Fibroblast of the conjunctiva (primary cell): ENCODE data around the gene MDK.

Experiments used
- DNase-seq: peaks from one replicate; pipeline ENCODE4 v3.0.0-alpha.2; 2010; ENCODE audit warnings: low read depth

MDK gene

GRCh38 chr11:46381048-46381818, at the start of gene MDK:
Gene MDK (plus strand): TSS chr11:46381669. CDS start chr11:46382058, 389 bp downstream.
- DNase-seq = no peak

DNA sequence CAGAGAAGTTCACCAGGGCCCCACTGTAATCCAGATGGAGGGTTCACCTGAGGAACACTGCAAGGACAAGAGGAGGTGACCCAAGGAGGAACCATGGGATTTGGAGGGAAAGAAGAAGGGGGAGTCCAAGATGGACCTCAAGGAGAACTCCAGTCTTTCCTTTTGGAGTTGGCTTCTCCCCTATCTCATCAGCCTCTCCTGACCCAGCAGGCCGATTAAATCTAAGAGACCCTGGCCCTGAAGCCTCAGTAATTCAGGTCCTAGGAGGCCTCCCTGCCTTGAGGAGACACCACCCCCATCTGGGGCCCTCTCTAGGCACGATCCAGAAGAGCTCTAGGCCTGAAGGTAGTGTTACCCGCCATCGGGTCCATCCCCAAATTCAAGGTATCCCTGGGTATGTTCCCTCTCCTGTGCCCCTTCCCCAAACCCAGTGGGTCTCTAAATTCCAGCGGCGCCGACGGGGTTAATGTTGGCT, 49.3 kb upstream of the MDK start:
- DNase-seq = no peak

DNA sequence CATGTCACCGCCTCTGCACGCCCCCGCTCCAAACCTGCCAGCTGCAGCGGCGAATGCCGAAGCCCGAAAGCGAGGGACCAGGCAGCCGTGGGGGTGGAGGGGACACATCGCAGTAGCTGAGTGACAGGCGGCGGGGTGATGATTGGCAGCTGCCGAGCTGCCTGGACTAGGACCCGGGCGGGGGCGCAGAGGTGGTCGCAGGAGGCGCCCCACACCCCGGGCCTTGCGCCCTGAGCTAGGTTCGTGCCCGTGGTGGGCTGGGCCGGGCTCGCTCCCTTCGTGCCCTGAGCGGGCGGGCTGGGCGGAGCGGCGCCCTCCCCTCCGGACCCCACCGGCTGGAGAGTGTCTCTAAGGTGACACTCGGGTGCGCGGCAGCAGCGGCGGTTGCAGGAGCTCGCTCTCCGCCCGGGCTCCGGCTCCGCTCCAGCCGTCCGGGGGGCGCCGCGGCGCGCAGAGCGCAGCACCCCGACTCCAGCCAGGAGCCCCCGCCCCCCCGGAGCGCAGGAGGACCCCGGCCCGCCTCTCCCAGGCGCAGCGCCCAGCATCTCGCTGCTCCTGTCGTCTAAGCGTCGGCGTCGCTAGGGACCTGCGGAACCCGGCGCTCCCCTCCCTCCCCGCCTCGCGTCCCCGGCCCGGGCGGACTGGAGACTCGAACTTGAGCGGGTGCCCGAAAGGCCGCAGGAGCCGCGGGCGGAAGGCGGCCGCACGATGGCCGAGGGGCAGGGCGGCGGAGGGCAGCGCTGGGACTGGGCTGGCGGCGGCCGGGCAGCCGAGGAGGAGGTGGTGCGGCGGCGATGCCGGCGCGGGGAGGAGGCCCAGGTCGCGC, 48.7 kb upstream of the MDK start:
- DNase-seq = no peak

DNA sequence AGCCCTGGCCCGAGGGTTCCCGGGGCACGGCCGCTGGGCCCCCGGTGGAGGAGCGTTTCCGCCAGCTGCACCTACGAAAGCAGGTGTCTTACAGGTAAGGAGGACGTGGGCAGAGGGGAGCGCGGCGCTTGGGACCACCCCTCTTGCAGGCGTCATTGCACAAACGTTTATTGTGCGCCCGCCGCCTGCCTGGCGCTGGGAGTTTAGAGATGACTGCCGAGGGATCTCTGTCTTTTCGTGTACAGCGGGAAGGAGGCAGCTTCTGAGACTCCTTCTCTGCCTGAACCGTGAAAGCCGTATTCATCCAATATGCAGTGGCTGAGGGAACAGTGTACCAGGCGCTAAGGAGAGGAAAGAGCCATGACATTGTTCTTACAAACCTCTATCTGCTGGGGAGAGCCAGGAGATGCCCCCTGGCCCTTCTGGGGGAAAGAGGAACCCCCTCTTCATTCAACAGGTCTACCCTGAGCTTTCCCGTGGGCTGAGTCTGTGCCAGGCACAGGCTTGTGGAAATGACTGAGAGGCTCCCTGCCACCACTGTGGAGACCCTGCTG, 48.0 kb upstream of the MDK start:
- DNase-seq = no peak

DNA sequence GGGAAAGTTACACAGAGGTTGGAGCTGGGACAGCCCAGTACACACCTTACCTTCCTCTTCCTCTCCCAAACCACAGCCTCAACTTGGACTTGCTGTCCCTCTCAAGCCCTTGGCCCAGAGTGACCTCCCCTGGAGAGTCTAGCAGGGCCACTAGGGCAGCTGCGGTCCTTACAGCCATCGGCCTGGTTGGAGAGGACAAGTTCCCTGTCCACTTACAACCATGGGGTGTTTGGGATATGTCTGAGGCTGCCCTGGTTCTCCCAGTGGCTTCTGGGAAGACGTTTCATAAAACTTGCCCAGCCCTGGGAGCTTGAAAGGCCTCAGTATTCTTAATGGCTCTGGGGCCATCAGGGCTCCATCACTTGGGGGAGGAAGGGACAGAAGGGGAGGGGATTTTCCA, 47.3 kb upstream of the MDK start:
- DNase-seq = no peak

DNA sequence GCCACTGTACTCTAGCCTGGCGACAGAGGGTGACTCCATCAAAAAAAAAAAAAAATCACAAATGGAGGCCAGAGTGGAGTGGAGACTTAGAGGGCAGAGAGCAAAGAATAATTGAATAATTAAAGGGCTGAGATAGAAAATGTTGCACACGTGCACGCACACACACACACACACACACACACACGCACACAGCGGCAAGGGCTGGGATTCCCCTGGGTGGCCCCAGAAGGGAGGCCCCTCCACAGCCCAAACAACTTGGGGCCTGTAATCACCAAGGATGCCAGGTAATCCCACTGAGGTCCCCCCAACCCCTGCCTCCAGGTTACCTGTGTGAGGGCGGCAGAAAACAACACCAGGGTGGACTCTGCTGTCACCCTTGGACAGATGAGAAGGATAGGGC, 46.2 kb upstream of the MDK start:
- DNase-seq = no peak

DNA sequence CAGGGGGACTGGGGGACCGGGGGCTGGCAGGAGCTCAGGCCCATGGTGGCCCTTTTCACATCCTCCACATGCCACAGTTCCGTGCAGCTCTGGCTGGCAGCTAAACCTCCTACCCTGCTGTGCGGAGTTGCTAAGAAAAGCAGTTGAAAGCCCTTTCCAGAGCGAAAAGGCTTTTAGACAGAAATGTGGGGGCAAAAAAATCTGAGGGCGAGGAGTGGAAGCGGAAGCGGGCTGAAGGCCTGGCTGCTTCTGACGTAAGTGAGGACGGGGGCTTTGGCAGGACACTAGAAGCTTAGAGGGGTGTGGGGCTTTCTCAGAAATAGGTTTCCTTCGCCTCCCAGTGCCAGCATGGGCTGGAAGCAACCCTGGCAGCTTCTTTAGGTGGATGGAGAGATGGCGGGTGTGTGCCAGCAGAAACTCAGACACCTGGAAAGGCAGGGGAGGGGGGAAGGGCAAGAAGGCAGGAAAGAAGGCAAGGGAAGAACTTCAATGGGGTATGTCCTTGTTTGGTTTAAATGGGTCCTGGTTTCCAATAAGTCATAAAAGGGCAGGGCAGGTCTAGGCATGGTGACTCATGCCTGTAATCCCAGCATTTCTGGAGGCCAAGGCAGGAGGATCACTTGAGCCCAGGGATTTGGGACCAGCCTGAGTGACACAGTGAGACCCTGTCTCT, 45.4 kb upstream of the MDK start:
- DNase-seq = no peak

- DNase-seq = no peak
Measured at GRCh38 chr11:46336563-46337180, 44.8 kb upstream of the MDK start.

- DNase-seq = no peak
Measured at GRCh38 chr11:46337626-46338345, 43.7 kb upstream of the MDK start.

DNA sequence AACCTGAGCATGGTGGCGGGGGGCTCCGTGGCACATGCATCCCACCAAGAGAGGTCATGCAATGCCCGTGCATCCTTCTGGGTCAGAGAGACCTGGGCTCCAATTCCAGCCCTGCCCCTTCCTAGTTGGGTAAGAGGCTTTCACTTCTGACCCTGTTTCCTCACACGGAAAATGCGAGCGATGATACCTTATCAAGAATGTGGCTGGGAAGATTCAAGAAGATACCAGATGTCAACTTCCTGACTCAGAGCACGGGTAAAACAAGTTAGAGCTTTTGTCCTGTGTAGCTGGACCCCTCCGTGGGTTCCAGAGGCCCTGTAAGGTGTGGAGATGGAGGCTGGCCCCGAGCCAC, 42.9 kb upstream of the MDK start:
- no peak for DNase-seq

DNA sequence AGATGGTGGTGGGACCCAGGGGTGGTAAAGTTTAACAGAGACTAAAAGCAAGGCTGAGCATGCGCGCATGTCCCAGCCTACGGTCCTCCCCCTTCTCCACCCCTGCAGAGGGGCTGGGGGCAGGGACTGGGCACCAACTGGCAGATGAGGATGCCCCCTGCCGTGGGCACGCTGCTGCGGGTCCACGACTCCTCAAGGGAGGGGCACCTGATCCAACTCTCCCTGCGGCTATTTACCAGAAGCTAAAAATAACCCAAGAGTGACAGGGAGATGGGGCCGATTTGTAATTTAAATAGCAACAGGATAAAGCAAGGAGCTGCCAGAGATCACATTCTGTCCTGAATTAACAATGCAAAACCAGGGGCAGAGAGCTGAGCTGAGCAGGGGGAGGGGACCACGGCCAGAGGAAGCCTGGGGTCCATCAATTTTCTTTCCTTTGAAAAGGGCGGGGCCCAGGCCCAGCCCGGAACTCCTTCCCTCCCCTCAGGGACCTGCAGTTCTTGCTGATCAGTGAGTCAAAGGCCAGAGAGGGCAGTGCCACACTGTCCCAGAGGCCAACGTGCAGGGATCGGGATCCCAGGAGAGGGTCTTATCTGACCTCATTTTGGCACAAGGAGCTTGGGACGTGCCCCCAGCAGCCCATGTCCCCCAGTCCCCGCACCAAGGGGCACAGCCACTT, 42.3 kb upstream of the MDK start:
- DNase-seq = no peak

- DNase-seq = no peak
Measured at GRCh38 chr11:46339816-46340215, 41.7 kb upstream of the MDK start.

GRCh38 chr11:46341454-46341853, 40.0 kb upstream of the MDK start:
- no peak for DNase-seq

DNA sequence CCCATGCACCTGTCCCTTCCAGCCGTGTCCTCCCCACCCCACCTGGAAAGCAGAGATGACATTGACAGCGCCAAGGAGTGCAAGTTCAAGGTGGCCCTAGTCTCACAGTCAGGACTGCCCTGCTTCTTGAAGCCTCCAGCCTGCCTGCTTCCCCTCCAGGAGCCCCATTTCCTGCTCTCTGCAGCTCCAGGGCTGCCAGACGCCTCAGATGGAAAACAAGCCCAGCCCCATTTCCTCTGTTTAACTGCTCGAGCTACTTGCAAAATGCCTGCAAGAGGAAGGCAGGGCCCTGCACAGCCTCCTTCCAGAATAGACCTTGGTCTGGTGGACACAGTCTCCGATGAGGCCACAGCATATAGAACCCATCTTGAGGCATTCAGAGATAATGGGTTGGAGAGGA, 39.2 kb upstream of the MDK start:
- no peak for DNase-seq

GRCh38 chr11:46343520-46343919, 37.9 kb upstream of the MDK start:
- DNase-seq = no peak

DNA sequence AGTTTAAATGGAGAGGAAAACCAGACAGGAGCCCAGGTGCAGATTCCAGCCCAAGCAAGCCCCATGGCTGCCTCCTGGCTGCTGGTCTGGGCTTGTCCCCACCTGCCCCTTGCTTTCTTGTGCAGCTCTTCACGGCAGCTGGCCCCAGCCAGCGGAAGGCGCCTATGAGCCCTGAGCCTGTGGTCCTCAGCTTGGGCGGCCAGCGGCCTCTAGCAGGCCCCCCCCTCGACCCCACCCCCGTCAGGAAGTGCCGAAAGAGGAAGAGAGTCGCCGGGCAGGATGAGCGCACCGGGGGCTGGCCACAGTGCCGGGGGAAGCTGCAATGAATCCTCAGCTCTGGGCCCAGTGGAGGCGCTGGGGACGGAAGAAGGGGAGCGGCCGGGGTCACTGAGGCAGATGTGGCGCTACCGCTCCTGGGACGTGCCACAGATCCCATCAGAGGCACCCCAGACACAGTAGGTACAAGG, 36.3 kb upstream of the MDK start:
- DNase-seq = no peak

DNA sequence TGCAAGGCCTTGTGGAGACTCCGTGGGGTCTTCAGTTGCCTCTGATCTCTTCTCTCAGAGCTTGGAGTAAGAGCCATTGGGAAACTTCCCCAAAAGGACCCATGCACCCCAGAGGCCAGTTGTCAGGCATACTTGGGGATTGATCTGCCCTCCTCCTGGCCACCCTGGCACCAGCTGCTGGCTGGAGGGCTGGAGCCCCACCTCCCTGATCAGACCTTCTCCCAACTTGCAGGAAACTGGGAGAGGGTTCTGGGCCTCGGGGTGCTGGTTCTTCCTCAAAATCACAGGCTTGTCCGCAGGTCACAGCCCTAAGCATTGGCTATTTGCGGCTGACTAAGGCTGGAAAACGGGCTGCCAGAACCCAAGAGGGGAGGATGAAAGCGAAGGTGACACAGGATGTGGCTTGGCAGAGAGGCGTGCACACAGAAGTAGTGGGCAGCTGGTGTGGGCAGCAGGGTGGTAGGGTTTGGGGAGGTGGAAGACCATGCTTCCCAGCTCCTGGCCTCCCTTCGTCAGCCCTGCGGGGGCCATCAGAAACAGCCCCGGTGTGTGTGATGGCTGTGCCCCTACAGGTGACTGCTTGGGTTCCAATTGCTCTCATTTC, 35.5 kb upstream of the MDK start:
- no peak for DNase-seq

- peak; percentile 58 for DNase-seq
Measured at GRCh38 chr11:46346886-46347636, 34.4 kb upstream of the MDK start, which contains the start of gene DGKZ. Gene DGKZ (plus strand): TSS chr11:46347463. CDS start chr11:46347660, 197 bp downstream.

- no peak for DNase-seq
Measured at GRCh38 chr11:46347637-46348311, 33.7 kb upstream of the MDK start.
